HG03575 (cell line): Measurements from ENCODE around the gene RAG1.

Source experiments
- ATAC-seq: cut with Tn5 transposase; IDR thresholded peaks from one replicate; pipeline ENCODE4 v1.9.1; 2021; ENCODE audit not compliant: unreplicated experiment, insufficient number of reproducible peaks, low FRiP score; ENCODE audit errors: extremely low read depth

Gene RAG1

GRCh38 chr11:36620246-36620645, 52.4 kb downstream of the RAG1 start:
- ATAC-seq, result no peak

- peak; percentile 46 for ATAC-seq
These were observed 54.8 kb downstream of the RAG1 start for GRCh38 chr11:36622431-36623136.

GRCh38 chr11:36623494-36623893, 55.7 kb downstream of the RAG1 start:
- ATAC-seq, result no peak

- no peak for ATAC-seq
These were observed 59.2 kb downstream of the RAG1 start for GRCh38 chr11:36627006-36627405.

- ATAC-seq, result no peak
These were observed 59.7 kb downstream of the RAG1 start for GRCh38 chr11:36627471-36627870.

- ATAC-seq, result no peak
These were observed 60.3 kb downstream of the RAG1 start for GRCh38 chr11:36628141-36628540.

- ATAC-seq, result no peak
These were observed 61.0 kb downstream of the RAG1 start for GRCh38 chr11:36628765-36629244.
